Endothelial cell (in vitro differentiated cells): ENCODE results near the gene TPI1. TPM values are rescaled to one million over a fixed set of nuclear protein-coding genes. Genes with fewer than 3 reads are reported as not detected.
A peak's percentile ranks its signal among the peaks of the same experiment; 100 is the strongest.

Experiments
- DNase-seq: peaks from one replicate; pipeline ENCODE4 v3.0.0; 2021; ENCODE audit warnings: low spot score
- H3K27ac Mint-ChIP-seq: one replicate; pipeline ENCODE4 v1.8.0; 2021; ENCODE audit warnings: mixed read lengths, inconsistent platforms; ENCODE audit not compliant: unreplicated experiment
- H3K27me3 Mint-ChIP-seq: one replicate; pipeline ENCODE4 v1.8.0; 2021; ENCODE audit warnings: mild to moderate bottlenecking, moderate library complexity, mixed read lengths, inconsistent platforms; ENCODE audit not compliant: unreplicated experiment
- H3K36me3 Mint-ChIP-seq: one replicate; pipeline ENCODE4 v1.8.0; 2021; ENCODE audit warnings: mild to moderate bottlenecking, low read depth, mixed read lengths, inconsistent platforms; ENCODE audit not compliant: unreplicated experiment
- H3K4me1 Mint-ChIP-seq: one replicate; pipeline ENCODE4 v1.8.0; 2021; ENCODE audit warnings: mild to moderate bottlenecking, mixed read lengths, inconsistent platforms; ENCODE audit not compliant: unreplicated experiment
- H3K4me3 Mint-ChIP-seq: one replicate; pipeline ENCODE4 v1.8.0; 2021; ENCODE audit warnings: mild to moderate bottlenecking, mixed read lengths, inconsistent platforms; ENCODE audit not compliant: unreplicated experiment
- H3K9me3 Mint-ChIP-seq: one replicate; pipeline ENCODE4 v1.8.0; 2021; ENCODE audit warnings: mixed read lengths, inconsistent platforms; ENCODE audit not compliant: unreplicated experiment
- CTCF ChIP-seq: fragments of 200-600 bp; sonication (generic); IDR thresholded peaks from one replicate; pipeline ENCODE4 v1.5.0; 2021; ENCODE audit warnings: antibody characterized with exemption; ENCODE audit not compliant: unreplicated experiment
- total RNA-seq: library from RNA; stranded (reverse); fragmentation: NEBNext Ultra II Directional; extraction: Animal tissue kit (Norgen Biotek cat#: 25700); gene quantifications from one replicate; pipeline ENCODE4 v1.2.1, GENCODE V29; 2021; ENCODE audit not compliant: unreplicated experiment

The TPI1 gene
- total RNA-seq, 1 donor from 2014 or later: 356 TPM

- H3K4me1 Mint-ChIP-seq: peaks cover 10% of the 10 kb centered on the region
- no peak overlapping the region for H3K27ac Mint-ChIP-seq
- no peaks in the 10 kb centered on the region for H3K36me3 Mint-ChIP-seq
- DNase-seq: no peak
- no peaks in the 10 kb centered on the region for H3K9me3 Mint-ChIP-seq
- H3K27me3 Mint-ChIP-seq: peaks cover 5% of the 10 kb centered on the region
- no peak for TF ChIP-seq CTCF
- no peak overlapping the region for H3K4me3 Mint-ChIP-seq
Observed at GRCh38 chr12:6894321-6894720, 27.0 kb downstream of the TPI1 start.

GRCh38 chr12:6896846-6897435 is 29.6 kb downstream of the TPI1 start:
- no peaks in the 10 kb centered on the region for H3K36me3 Mint-ChIP-seq
- no peak for DNase-seq
- no peak for TF ChIP-seq CTCF
- H3K4me3 Mint-ChIP-seq: no peak overlapping the region
- peaks cover 2% of the 10 kb centered on the region for H3K4me1 Mint-ChIP-seq
- H3K27me3 Mint-ChIP-seq: peaks cover 6% of the 10 kb centered on the region
- H3K27ac Mint-ChIP-seq: no peak overlapping the region
- H3K9me3 Mint-ChIP-seq: no peaks in the 10 kb centered on the region

GRCh38 chr12:6899427-6899826 is 32.1 kb downstream of the TPI1 start:
- DNase-seq: no peak
- H3K27ac Mint-ChIP-seq: no peak overlapping the region
- peaks cover 4% of the 10 kb centered on the region for H3K36me3 Mint-ChIP-seq
- no peak for TF ChIP-seq CTCF
- no peaks in the 10 kb centered on the region for H3K9me3 Mint-ChIP-seq
- H3K4me3 Mint-ChIP-seq: peak overlapping the region; percentile 26
- peaks cover 4% of the 10 kb centered on the region for H3K4me1 Mint-ChIP-seq
- H3K27me3 Mint-ChIP-seq: peaks cover 4% of the 10 kb centered on the region

- no peak for DNase-seq
- Mint-ChIP-seq H3K4me3 (no peak overlapping the region), H3K9me3 (no peaks in the 10 kb centered on the region), H3K36me3 (peaks cover 4% of the 10 kb centered on the region), H3K27me3 (peaks cover 4% of the 10 kb centered on the region), H3K27ac (no peak overlapping the region), H3K4me1 (peaks cover 4% of the 10 kb centered on the region)
- TF ChIP-seq CTCF: no peak
Observed at GRCh38 chr12:6899837-6900519, 32.6 kb downstream of the TPI1 start.

- Mint-ChIP-seq H3K27ac (peak overlapping the region; percentile 4), H3K4me1 (peaks cover 4% of the 10 kb centered on the region), H3K9me3 (no peaks in the 10 kb centered on the region), H3K4me3 (no peak overlapping the region), H3K27me3 (peaks cover 4% of the 10 kb centered on the region), H3K36me3 (peaks cover 4% of the 10 kb centered on the region)
- DNase-seq: no peak
- TF ChIP-seq CTCF: no peak
Observed at GRCh38 chr12:6902448-6902847, 35.1 kb downstream of the TPI1 start.
